Lung (tissue), 12 donors: ENCODE results near the gene RPGR. TPM values are rescaled to one million over a fixed set of nuclear protein-coding genes. Genes with fewer than 3 reads are reported as not detected.
A peak's percentile ranks its signal among the peaks of the same experiment; 100 is the strongest.

Experiments used
- ATAC-seq: fragments of 200-7000 bp; cut with Tn5 transposase; one replicate; pipeline ENCODE4 v1.9.1; 2020; ENCODE audit warnings: moderate number of reproducible peaks; ENCODE audit not compliant: insufficient read depth, low FRiP score
- DNase-seq, 3 donors: peaks; one replicate each; pipeline ENCODE4 v3.0.0-alpha.2; 2013 to 2017
- H3K27ac ChIP-seq, 2 donors: one replicate each; pipeline ENCODE4 v1.5.1; 2013; ENCODE audit warnings: mild to moderate bottlenecking in 2 of 2, moderate library complexity in 2 of 2, control low read depth in 1 of 2, inconsistent platforms in 1 of 2, low read depth in 1 of 2, low read length in 1 of 2
- H3K27me3 ChIP-seq, 3 donors: one replicate each; pipeline ENCODE4 v1.5.1; 2013; ENCODE audit warnings: low read length in 2 of 3; ENCODE audit not compliant: control insufficient read depth in 3 of 3, insufficient read depth in 3 of 3
- H3K36me3 ChIP-seq, 4 donors: one replicate each; pipeline ENCODE4 v1.5.1; 2013; ENCODE audit warnings: low read length in 4 of 4, mild to moderate bottlenecking in 1 of 4, moderate library complexity in 1 of 4; ENCODE audit not compliant: control insufficient read depth in 4 of 4, insufficient read depth in 4 of 4
- H3K4me1 ChIP-seq, 5 donors: one replicate each; pipeline ENCODE4 v1.5.1; 2013; ENCODE audit warnings: low read length in 5 of 5, mild to moderate bottlenecking in 2 of 5, moderate library complexity in 1 of 5; ENCODE audit not compliant: control insufficient read depth in 5 of 5, insufficient read depth in 5 of 5
- H3K4me3 ChIP-seq: one replicate; pipeline ENCODE4 v1.5.1; 2013; ENCODE audit warnings: mild to moderate bottlenecking, control low read depth, moderate library complexity
- H3K9ac ChIP-seq, 2 donors: one replicate each; pipeline ENCODE4 v1.5.1; 2013; ENCODE audit warnings: low read length in 2 of 2, control low read depth in 1 of 2; ENCODE audit not compliant: insufficient read depth in 1 of 2
- H3K9me3 ChIP-seq, 4 donors: one replicate each; pipeline ENCODE4 v1.5.1; 2013; ENCODE audit warnings: low read length in 3 of 4, mild to moderate bottlenecking in 1 of 4, moderate library complexity in 1 of 4; ENCODE audit not compliant: control insufficient read depth in 4 of 4, insufficient read depth in 3 of 4
- WGBS, 2 donors: extraction: QIAGEN DNeasy Blood & Tissue Kit; methylation state at CpG; one replicate each; pipeline ENCODE4 v1.1.7; 2013; 5-methylcytosine and 5-hydroxymethylcytosine counted together
- polyA plus RNA-seq, 2 donors: library from polyadenylated mRNA; stranded (reverse); fragments of 200-250 nt; gene quantifications; one replicate each; pipeline ENCODE4 v1.2.1, GENCODE V29; 2013
- total RNA-seq, 2 donors: library from RNA; depleted of rRNA in 1 of 2; stranded (reverse); fragments of >200 nt in 1 of 2; gene quantifications; one replicate each; pipeline ENCODE4 v1.2.1, GENCODE V29; 2014 to 2021
- TF ChIP-seq, protein P1 (sequence below): IDR thresholded peaks from 2 replicates; pipeline ENCODE4 v1.5.1; 2012; ENCODE audit warnings: mild to moderate bottlenecking; ENCODE audit errors: control extremely low read depth, extremely low read depth
- donor health status: control.
- donor health status: control.
- donor health status: Bipolar disorder and iron deficiency.
- donor health status: healthy.
- donor health status: DM: yes; HTN: yes; CAD: no.

RPGR gene
- total and polyA plus RNA-seq, 4 donors: 17.6 to 60.2 (median 27.6) TPM

DNA sequence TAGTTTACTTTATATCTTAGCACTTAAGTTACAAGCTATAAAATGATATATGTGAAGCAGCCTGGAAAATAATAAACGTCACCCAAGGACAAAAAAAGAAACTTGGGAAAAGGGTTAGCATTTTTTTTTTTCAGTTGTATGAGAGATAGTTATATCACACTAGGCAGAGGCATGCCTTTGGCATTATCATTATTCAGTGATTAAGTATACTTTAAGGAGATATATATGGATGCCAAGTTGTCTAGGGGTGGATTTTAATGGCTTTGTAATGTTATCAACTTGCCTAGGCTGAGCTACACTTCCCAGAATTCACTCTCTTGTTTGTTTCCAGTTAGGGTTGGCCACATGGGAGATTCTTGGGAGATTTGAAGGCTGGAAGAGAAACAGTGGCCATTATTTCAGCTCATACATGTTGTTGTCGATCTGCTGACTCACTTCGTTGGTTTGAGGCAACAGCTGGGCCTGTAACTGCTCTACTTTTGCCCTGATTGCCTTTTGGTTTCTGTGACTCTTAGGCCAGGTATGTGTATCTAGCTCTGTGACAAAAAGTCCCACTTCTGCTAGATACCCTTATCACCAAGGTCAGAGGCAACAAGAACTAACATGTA lies 95.1 kb downstream of the RPGR start:
- H3K27ac ChIP-seq: peak overlapping the region in 1 of 2 donors; percentile 45
- WGBS, 2 donors: 66 to 93% methylated on average over 3 of the region's 3 CpGs
- peaks cover 0 to 21% (median 12%) of the 10 kb centered on the region in 3 donors for H3K27me3 ChIP-seq
- H3K36me3 ChIP-seq: no peaks in the 10 kb centered on the region
- peaks cover 0 to 6% (median 0%) of the 10 kb centered on the region in 5 donors for H3K4me1 ChIP-seq
- TF ChIP-seq, protein P1, sequence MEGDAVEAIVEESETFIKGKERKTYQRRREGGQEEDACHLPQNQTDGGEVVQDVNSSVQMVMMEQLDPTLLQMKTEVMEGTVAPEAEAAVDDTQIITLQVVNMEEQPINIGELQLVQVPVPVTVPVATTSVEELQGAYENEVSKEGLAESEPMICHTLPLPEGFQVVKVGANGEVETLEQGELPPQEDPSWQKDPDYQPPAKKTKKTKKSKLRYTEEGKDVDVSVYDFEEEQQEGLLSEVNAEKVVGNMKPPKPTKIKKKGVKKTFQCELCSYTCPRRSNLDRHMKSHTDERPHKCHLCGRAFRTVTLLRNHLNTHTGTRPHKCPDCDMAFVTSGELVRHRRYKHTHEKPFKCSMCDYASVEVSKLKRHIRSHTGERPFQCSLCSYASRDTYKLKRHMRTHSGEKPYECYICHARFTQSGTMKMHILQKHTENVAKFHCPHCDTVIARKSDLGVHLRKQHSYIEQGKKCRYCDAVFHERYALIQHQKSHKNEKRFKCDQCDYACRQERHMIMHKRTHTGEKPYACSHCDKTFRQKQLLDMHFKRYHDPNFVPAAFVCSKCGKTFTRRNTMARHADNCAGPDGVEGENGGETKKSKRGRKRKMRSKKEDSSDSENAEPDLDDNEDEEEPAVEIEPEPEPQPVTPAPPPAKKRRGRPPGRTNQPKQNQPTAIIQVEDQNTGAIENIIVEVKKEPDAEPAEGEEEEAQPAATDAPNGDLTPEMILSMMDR: no peak
- H3K4me3 ChIP-seq: no peak overlapping the region
- peaks cover 0 to 2% (median 0%) of the 10 kb centered on the region in 4 donors for H3K9me3 ChIP-seq
- ATAC-seq (no peak), DNase-seq (no peak)
- H3K9ac ChIP-seq: no peak overlapping the region

DNA sequence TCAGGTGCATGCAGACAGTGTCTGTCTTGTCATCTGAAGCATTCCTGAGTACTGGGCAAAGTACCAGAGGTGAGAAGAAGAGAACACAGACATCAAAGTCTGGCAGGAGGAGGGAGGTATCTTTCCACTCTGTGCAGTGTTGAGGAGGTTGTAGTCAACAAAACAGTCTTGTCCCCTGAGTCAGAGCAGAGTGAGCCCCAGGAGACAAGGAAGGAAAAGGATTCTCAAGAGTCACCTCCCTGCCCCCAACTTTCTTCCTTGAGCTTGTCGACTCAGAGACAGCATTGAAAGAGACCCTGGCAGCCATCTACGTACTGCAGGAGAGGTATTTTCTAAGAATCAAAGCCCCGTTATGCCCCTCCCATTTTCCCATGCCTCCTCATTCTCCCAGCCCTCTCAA lies 102.2 kb downstream of the RPGR start:
- Histone ChIP-seq H3K9me3 (peaks cover 0 to 8% (median 0%) of the 10 kb centered on the region in 4 donors), H3K4me1 (no peaks in the 10 kb centered on the region), H3K27me3 (peaks cover 0 to 2% (median under 1%) of the 10 kb centered on the region in 3 donors), H3K9ac (no peak overlapping the region), H3K36me3 (no peaks in the 10 kb centered on the region), H3K4me3 (no peak overlapping the region), H3K27ac (peak overlapping the region in 1 of 2 donors; percentile 81)
- 28 to 51% methylated on average over 3 of the region's 3 CpGs for WGBS, 2 donors
- TF ChIP-seq, protein P1: no peak
- DNase-seq: peak in 1 of 3 donors; percentile 15
- ATAC-seq: no peak

DNA sequence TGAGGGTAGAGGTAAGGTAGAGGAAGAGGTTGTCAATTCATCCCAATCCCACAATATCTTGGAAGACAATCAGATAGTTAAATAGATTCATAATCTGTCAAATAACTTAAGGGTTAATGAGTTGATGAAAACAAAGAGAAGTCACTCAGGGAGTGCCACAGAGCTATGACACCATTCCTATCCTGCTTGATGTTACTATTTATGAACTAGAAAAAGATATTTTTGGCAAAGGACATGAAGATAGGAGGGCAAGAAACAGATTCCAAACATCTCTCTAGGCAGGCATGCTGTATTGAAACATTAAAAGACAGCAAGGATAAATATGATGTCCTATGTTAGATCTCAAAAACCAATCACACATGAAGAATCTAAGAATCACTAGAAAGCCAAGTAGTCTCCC lies 103.1 kb downstream of the RPGR start:
- Histone ChIP-seq H3K9ac (no peak overlapping the region), H3K9me3 (peaks cover 0 to 6% (median 0%) of the 10 kb centered on the region in 4 donors), H3K27ac (peak overlapping the region in 1 of 2 donors; percentile 53), H3K4me1 (peaks cover 0 to 5% (median 0%) of the 10 kb centered on the region in 5 donors), H3K27me3 (peaks cover 0 to 7% (median 5%) of the 10 kb centered on the region in 3 donors), H3K36me3 (no peaks in the 10 kb centered on the region), H3K4me3 (no peak overlapping the region)
- DNase-seq (no peak), ATAC-seq (no peak)
- TF ChIP-seq, protein P1: no peak
